Right lobe of liver (tissue), 4 donors: Measurements from ENCODE around the gene PASK.

Source experiments
- POLR2A ChIP-seq: fragments of 450-650 bp; IDR thresholded peaks from one replicate; pipeline ENCODE4 v1.6.1; 2017; ENCODE audit warnings: antibody characterized with exemption, mild to moderate bottlenecking
- TF ChIP-seq, protein P1 (sequence below), 4 donors: fragments of 200-600 bp in 3 of 4; fragments of 450-650 bp in 1 of 4; IDR thresholded peaks; one replicate each; pipeline versions ENCODE4 v1.5.1 to v1.8.0; 2016 to 2022; ENCODE audit warnings: antibody characterized with exemption in 4 of 4, mild to moderate bottlenecking in 2 of 4
- donor health status: DM: no; HTN: no; CAD: no.
- donor health status: DM: no; HTN: no; CAD: no.
- donor health status: DM: no; HTN: yes; CAD: no.

DNA sequence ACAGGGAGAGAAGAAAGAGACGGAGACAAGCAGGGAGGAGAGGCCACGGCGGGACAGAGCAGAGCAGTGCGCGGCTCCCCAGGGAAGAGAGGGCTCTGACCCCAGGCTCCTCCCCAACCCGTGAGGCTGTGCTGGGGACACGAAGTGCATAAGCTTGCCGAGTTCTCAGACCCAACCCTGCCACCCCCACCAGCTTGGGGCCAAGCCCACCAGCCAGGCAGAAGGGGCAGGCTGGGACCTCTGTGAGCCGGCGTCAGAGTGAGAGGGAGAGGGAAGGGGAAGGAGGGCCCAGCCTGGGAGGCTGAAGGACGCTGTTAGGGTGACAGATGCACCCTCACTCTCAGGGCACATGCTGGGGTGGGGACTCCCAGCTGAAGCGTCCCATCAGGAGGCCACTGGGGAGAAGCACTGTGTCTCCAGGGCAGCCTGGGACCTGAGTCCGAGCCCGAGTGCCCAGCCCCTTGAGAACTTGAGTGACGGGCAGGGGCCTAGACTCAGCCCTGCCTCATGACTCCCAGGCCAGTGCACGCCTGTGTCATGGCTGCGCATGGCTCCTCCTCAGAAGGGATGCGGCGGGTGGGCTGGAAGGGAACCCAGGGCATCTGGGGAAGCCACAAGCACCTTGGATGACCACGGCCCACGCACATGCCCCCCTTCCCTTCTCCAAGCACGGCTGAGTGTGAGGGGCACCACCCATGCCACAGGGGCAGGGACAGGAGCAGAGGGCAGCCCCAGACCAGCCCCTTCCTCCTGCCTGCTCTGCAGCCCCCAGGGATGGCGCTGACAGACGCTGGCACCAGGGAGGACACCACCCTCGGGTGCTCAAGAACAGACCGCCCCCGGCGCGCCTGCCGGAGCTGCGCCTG, 78.2 kb downstream of the PASK start:
- TF ChIP-seq, protein P1, sequence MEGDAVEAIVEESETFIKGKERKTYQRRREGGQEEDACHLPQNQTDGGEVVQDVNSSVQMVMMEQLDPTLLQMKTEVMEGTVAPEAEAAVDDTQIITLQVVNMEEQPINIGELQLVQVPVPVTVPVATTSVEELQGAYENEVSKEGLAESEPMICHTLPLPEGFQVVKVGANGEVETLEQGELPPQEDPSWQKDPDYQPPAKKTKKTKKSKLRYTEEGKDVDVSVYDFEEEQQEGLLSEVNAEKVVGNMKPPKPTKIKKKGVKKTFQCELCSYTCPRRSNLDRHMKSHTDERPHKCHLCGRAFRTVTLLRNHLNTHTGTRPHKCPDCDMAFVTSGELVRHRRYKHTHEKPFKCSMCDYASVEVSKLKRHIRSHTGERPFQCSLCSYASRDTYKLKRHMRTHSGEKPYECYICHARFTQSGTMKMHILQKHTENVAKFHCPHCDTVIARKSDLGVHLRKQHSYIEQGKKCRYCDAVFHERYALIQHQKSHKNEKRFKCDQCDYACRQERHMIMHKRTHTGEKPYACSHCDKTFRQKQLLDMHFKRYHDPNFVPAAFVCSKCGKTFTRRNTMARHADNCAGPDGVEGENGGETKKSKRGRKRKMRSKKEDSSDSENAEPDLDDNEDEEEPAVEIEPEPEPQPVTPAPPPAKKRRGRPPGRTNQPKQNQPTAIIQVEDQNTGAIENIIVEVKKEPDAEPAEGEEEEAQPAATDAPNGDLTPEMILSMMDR (IDR thresholded peaks at IDR 0.05): no peak
- no peak for TF ChIP-seq POLR2A
